Measurements from ENCODE around the gene SEMA4A.

- TF ChIP-seq CREM (IDR thresholded peaks at IDR 0.05; ENCODE audit: low read depth) (no peak), ZNF263 (CRISPR knock-in tag; IDR thresholded peaks at IDR 0.05; ENCODE audit: borderline replicate concordance) (no peak)
- TF ChIP-seq, protein P1, sequence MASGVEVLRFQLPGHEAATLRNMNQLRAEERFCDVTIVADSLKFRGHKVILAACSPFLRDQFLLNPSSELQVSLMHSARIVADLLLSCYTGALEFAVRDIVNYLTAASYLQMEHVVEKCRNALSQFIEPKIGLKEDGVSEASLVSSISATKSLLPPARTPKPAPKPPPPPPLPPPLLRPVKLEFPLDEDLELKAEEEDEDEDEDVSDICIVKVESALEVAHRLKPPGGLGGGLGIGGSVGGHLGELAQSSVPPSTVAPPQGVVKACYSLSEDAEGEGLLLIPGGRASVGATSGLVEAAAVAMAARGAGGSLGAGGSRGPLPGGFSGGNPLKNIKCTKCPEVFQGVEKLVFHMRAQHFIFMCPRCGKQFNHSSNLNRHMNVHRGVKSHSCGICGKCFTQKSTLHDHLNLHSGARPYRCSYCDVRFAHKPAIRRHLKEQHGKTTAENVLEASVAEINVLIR (CRISPR knock-in tag; IDR thresholded peaks at IDR 0.05): no peak
Observed at GRCh38 chr1:156196445-156196844, 43.1 kb downstream of the SEMA4A start.
